ENCODE measurements around the gene PHKB.

PHKB gene

DNA sequence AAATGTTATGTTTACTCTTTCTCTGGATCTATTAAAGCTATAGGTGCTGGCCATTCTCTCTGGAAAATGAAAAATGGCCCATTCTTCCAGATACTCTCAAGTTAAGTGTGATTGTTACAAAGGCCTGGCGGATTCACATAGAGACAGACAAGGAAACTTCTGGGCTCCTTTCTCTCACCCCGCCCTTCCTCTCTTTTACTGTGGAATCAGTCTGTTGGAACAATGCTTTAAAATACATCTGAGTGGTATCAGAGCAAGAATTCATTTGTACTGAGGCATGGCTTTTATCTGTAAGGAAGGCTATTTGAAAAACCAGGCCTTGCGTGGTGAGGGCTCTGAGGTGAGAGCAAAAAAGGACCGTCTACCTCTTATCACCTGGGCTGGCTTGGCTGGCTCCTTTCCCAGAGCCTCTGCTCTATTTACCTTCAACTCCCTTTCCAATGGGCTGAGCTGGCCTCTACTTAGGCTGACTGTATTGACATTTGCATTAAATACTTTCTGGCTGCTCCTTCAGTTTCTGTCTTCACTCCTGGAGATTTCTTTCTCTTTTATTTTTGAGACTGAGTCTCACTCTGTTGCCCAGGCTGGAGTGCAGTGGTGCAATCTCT, 274.0 kb downstream of the PHKB start:
- DNase-seq: no peak

GRCh38 chr16:47750371-47750770, 289.2 kb downstream of the PHKB start:
- no peak for DNase-seq
